Right lobe of liver (tissue), 4 donors: ENCODE data around the gene ZNF45.

Source experiments
- POLR2A ChIP-seq: fragments of 450-650 bp; IDR thresholded peaks from one replicate; pipeline ENCODE4 v1.6.1; 2017; ENCODE audit warnings: antibody characterized with exemption, mild to moderate bottlenecking
- TF ChIP-seq, protein P1 (sequence below), 4 donors: fragments of 200-600 bp in 3 of 4; fragments of 450-650 bp in 1 of 4; IDR thresholded peaks; one replicate each; pipeline versions ENCODE4 v1.5.1 to v1.8.0; 2016 to 2022; ENCODE audit warnings: antibody characterized with exemption in 4 of 4, mild to moderate bottlenecking in 2 of 4
- donor health status: DM: no; HTN: no; CAD: no.
- donor health status: DM: no; HTN: no; CAD: no.
- donor health status: DM: no; HTN: yes; CAD: no.

GRCh38 chr19:43939557-43940260 lies 4.6 kb upstream of the ZNF45 start:
- TF ChIP-seq, protein P1, sequence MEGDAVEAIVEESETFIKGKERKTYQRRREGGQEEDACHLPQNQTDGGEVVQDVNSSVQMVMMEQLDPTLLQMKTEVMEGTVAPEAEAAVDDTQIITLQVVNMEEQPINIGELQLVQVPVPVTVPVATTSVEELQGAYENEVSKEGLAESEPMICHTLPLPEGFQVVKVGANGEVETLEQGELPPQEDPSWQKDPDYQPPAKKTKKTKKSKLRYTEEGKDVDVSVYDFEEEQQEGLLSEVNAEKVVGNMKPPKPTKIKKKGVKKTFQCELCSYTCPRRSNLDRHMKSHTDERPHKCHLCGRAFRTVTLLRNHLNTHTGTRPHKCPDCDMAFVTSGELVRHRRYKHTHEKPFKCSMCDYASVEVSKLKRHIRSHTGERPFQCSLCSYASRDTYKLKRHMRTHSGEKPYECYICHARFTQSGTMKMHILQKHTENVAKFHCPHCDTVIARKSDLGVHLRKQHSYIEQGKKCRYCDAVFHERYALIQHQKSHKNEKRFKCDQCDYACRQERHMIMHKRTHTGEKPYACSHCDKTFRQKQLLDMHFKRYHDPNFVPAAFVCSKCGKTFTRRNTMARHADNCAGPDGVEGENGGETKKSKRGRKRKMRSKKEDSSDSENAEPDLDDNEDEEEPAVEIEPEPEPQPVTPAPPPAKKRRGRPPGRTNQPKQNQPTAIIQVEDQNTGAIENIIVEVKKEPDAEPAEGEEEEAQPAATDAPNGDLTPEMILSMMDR (IDR thresholded peaks at IDR 0.05), result no peak
- TF ChIP-seq POLR2A, result no peak
